Measurements from ENCODE around the gene SRRM5.
"Not testable (repeated sequence)": the region's sequence is repeated elsewhere in the genome, so short reads cannot be mapped to it uniquely, and the experiment has no call there.

SRRM5 gene

DNA sequence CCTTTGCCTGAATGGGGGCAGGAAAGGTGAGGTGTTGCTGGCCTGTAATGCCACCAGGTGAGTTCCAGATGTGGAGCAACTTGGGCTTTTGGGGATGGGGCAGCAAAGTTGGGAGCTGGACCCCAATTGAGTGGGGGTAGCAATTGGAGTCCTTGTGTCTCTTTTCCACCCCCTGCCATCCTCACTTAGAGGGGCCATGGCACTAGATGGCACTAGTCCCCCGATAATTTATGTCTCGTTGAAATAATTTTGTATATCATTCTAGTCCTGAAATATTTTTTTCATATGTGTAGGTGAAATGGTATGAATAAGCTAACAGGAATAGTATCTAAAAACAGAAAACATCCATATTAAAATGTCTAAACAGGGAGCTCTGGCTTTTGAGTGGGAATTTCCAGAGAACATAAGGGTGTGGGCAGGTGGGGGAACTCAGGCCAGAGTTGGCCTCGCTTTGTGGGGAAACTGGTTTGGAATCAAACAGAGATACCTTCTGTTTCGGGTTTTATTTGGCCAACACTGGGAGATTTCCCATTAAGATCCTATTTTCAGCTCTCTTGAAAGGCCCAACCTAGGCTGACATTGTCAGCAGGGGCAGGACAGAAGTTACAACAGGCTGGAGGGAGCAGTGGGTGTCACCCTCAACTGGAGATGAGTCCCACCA lies 12.1 kb upstream of the SRRM5 start:
- Histone ChIP-seq H3K4me3 (ENCODE audit: low read depth in 1 of 2, low read length in 2 of 2) (no peak overlapping the region), H3K27me3 (ENCODE audit: low read depth, low read length) (no peaks in the 10 kb centered on the region), H3K4me1 (ENCODE audit: control insufficient read depth in 1 of 2, insufficient read depth in 2 of 2, low read length in 2 of 2) (peaks cover 7 to 21% of the 10 kb centered on the region in 2 donors), H3K36me3 (ENCODE audit: control insufficient read depth in 1 of 2, insufficient read depth in 2 of 2, low read length in 2 of 2) (peaks cover 13 to 32% of the 10 kb centered on the region in 2 donors), H3K27ac (ENCODE audit: low read length) (no peak overlapping the region), H3K9me3 (ENCODE audit: control insufficient read depth in 1 of 2, low read length in 2 of 2) (no peaks in the 10 kb centered on the region)

DNA sequence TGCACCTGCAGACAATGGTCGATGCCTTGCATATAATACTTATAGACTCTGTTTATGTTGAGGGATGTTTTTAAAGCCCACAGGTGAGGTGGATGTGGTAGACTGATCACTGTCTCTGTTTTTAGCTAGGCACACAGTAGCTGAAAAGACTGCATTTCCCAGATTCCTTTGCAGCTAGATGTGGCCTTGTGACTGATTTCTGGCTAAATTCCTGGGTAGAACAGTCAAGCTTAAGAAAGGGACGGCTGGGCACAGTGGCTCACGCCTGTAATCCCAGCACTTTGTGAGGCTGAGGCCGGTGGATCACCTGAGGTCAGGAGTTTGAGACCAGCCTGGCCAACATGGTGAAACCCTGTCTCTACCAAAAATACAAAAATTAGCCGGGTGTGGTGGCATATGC lies 11.6 kb upstream of the SRRM5 start:
- Histone ChIP-seq H3K4me1 (ENCODE audit: control insufficient read depth in 1 of 2, insufficient read depth in 2 of 2, low read length in 2 of 2) (peaks cover 7 to 18% of the 10 kb centered on the region in 2 donors), H3K36me3 (ENCODE audit: control insufficient read depth in 1 of 2, insufficient read depth in 2 of 2, low read length in 2 of 2) (peaks cover 13 to 32% of the 10 kb centered on the region in 2 donors)
- not testable (repeated sequence) for H3K4me3 ChIP-seq (ENCODE audit: low read depth in 1 of 2, low read length in 2 of 2); H3K9me3 ChIP-seq (ENCODE audit: control insufficient read depth in 1 of 2, low read length in 2 of 2); H3K27ac ChIP-seq (ENCODE audit: low read length); H3K27me3 ChIP-seq (ENCODE audit: low read depth, low read length)

DNA sequence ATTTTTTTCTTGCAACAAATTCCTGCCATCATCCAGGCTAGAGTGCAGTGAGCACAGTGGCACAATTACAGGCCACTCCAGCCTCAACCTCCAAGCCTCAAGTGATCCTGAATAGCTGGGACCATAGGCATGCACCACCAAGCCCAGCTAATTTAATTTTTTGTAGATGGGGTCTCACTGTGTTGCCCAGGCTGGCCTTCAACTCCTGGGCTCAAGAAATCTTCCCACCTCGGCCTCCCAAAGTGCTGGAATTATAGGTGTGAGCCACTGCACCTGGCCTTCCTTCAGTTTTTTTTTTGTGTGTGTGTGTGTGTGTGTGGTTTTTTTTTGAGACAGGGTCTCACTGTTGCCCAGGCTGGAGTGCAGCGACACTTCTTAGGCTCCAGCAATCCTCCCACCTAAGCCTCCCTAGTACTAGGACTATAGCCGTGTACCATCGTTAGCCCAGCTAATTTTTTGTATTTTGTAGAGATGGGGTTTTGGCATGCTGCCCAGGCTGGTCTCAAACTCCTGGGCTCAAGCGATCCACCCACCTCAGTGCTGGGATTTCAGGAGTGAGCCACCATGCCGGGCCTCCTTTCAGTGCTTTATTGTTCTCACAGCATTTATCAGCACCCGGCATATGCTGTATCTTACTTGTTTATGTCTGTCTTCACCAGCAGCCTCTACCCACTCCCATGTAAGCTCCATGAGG lies 5.9 kb upstream of the SRRM5 start:
- no peak overlapping the region for H3K4me3 ChIP-seq (ENCODE audit: low read depth in 1 of 2, low read length in 2 of 2)
- H3K27ac ChIP-seq (ENCODE audit: low read length), result no peak overlapping the region
- no peaks in the 10 kb centered on the region for H3K9me3 ChIP-seq (ENCODE audit: control insufficient read depth in 1 of 2, low read length in 2 of 2)
- H3K4me1 ChIP-seq (ENCODE audit: control insufficient read depth in 1 of 2, insufficient read depth in 2 of 2, low read length in 2 of 2), result no peaks in the 10 kb centered on the region
- H3K36me3 ChIP-seq (ENCODE audit: control insufficient read depth in 1 of 2, insufficient read depth in 2 of 2, low read length in 2 of 2), result peaks cover 6 to 16% of the 10 kb centered on the region in 2 donors
- no peaks in the 10 kb centered on the region for H3K27me3 ChIP-seq (ENCODE audit: low read depth, low read length)

DNA sequence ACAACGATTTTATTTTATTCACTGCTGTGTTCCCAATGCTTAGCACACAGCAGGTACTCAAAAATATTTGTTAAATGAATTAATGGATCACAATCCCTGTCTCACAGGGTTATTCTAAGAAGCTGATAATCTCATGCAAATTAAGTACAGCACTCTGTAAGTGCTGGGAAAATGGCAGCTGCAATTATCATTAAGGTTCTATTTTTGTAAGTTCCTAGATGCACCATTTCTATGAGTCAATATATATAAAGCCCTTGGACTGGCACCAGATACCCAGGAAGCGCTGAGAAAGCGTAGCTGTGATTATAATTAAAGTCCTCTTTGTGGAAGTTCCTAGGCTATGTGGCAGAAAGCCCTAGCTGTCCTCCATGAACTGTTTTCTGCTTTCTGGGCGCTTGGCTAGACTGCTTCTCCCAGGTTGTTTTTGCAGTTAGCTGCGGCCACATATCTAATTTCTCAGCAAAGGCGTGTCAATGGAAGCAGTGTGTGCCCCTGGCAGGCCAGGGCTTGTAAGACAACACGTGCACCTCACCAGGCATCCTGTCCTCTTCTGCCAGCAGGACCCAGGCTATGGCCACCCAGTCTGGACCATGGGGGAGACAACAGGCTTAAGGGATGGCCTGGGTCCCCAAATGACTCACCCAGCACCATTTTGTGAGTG lies 5.2 kb upstream of the SRRM5 start:
- no peaks in the 10 kb centered on the region for H3K9me3 ChIP-seq (ENCODE audit: control insufficient read depth in 1 of 2, low read length in 2 of 2)
- no peak overlapping the region for H3K27ac ChIP-seq (ENCODE audit: low read length)
- H3K36me3 ChIP-seq (ENCODE audit: control insufficient read depth in 1 of 2, insufficient read depth in 2 of 2, low read length in 2 of 2), result peaks cover 6 to 12% of the 10 kb centered on the region in 2 donors
- no peaks in the 10 kb centered on the region for H3K4me1 ChIP-seq (ENCODE audit: control insufficient read depth in 1 of 2, insufficient read depth in 2 of 2, low read length in 2 of 2)
- H3K27me3 ChIP-seq (ENCODE audit: low read depth, low read length), result no peaks in the 10 kb centered on the region
- no peak overlapping the region for H3K4me3 ChIP-seq (ENCODE audit: low read depth in 1 of 2, low read length in 2 of 2)

DNA sequence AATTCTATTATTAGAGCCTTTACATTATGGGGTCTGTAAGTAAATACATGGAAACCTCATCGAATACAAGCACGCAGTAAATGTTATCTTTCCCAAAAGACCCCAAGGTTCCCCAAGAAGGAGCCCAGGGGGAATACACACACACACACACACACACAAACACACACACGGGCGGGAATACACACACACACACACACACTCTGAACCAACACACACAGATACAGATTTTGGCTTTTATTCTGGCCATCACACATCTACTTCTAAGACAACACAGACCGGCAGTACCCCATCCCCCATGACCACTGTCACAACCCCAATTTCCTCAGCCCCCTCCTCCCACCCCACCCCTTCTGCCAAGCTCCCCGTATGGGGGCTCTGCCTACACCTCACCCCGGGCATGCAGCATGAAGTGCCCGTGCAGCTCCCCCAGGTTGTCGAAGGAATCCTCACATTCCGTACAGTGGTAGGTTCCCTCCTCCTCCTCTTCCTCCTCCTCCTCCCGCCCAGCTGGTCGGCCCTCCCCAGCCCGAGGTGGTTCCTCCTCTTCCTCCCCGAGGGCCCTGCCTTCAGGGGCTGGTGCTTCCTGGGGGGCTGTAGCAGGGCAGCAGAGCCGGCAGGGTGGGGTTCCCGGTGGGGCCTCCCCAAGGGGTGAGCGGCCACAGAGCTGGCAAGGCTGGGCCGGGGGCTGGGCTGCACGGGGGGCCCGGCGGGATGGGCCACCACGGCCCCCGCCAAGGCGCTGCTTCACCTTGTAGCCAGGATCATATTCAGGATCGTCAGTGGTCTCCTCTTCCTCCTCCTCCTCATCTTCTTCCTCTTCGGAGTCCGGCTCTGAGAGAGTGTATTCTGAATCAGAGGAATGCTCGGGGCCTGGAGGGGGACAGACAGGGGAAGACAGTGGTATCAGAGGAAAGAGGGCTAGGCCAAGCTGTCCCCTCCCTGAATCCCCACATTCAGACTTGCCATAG lies 4.4 kb upstream of the SRRM5 start:
- no peaks in the 10 kb centered on the region for H3K27me3 ChIP-seq (ENCODE audit: low read depth, low read length)
- H3K27ac ChIP-seq (ENCODE audit: low read length), result no peak overlapping the region
- H3K9me3 ChIP-seq (ENCODE audit: control insufficient read depth in 1 of 2, low read length in 2 of 2), result no peaks in the 10 kb centered on the region
- H3K4me3 ChIP-seq (ENCODE audit: low read depth in 1 of 2, low read length in 2 of 2), result no peak overlapping the region
- H3K36me3 ChIP-seq (ENCODE audit: control insufficient read depth in 1 of 2, insufficient read depth in 2 of 2, low read length in 2 of 2), result peaks cover 7 to 17% of the 10 kb centered on the region in 2 donors
- no peaks in the 10 kb centered on the region for H3K4me1 ChIP-seq (ENCODE audit: control insufficient read depth in 1 of 2, insufficient read depth in 2 of 2, low read length in 2 of 2)

DNA sequence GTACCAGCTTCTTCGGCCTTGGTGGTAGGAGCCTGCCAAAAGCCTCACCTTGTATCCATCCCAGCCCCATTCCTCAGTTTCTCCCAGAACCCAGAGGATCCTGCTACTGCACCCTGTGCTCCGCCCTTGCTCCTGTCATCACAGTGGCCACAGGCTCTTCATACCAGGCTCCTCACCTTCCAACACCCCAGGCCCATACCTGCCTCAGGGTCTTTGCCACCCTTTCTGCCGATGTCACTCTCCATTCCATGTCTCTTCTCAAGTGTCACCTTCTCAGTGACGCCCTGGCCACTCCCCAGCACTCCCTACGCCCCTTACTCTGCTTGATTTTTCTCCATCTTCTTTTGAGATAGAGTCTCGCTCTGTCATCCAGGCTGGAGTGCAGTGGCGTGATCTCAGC lies 2.0 kb upstream of the SRRM5 start:
- Histone ChIP-seq H3K27me3 (ENCODE audit: low read depth, low read length) (no peaks in the 10 kb centered on the region), H3K9me3 (ENCODE audit: control insufficient read depth in 1 of 2, low read length in 2 of 2) (no peaks in the 10 kb centered on the region), H3K4me1 (ENCODE audit: control insufficient read depth in 1 of 2, insufficient read depth in 2 of 2, low read length in 2 of 2) (no peaks in the 10 kb centered on the region), H3K36me3 (ENCODE audit: control insufficient read depth in 1 of 2, insufficient read depth in 2 of 2, low read length in 2 of 2) (peaks cover 19 to 36% of the 10 kb centered on the region in 2 donors), H3K4me3 (ENCODE audit: low read depth in 1 of 2, low read length in 2 of 2) (no peak overlapping the region), H3K27ac (ENCODE audit: low read length) (no peak overlapping the region)

DNA sequence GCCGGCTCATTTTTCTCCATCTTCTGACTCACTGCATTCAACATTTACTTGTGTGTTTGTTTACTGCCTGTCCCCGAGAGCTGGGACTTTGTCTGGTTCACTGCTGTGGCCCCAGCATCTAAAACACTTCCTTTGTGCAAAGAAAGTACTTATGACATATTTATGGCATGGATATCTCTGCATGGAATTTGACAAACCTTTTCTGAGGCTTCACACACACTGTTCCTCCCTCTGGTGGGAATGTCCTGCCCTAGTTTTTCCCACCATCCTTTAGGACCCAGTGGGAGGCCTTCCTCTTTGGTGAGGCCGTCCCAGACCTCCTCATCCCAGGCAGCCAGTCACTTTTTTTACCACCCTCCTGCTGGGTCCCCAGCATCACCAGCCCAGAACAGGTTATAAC lies 1.4 kb upstream of the SRRM5 start:
- H3K4me1 ChIP-seq (ENCODE audit: control insufficient read depth in 1 of 2, insufficient read depth in 2 of 2, low read length in 2 of 2), result no peaks in the 10 kb centered on the region
- no peaks in the 10 kb centered on the region for H3K27me3 ChIP-seq (ENCODE audit: low read depth, low read length)
- H3K4me3 ChIP-seq (ENCODE audit: low read depth in 1 of 2, low read length in 2 of 2), result no peak overlapping the region
- H3K36me3 ChIP-seq (ENCODE audit: control insufficient read depth in 1 of 2, insufficient read depth in 2 of 2, low read length in 2 of 2), result peaks cover 19 to 36% of the 10 kb centered on the region in 2 donors
- no peak overlapping the region for H3K27ac ChIP-seq (ENCODE audit: low read length)
- H3K9me3 ChIP-seq (ENCODE audit: control insufficient read depth in 1 of 2, low read length in 2 of 2), result no peaks in the 10 kb centered on the region

DNA sequence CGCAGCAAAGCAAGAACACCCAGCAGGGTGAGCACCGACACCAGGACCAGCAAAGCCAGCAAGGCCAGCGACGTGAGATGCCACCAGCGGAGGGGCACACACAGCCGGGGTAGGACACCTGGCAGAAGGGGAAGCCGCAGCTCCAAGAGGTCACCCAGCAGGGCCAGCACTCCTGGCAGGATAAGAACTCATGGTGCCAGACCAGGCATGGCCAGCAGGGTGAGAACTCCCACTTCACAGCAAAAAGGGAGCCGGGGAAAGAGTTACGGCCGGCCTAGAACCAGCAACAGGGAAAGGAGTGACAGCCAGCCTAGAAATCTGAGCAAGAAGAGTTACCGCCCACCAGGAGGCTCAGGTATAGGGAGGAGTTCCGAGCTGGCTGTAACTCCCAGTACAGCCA lies 486 bp downstream of the SRRM5 start:
- Histone ChIP-seq H3K36me3 (ENCODE audit: control insufficient read depth in 1 of 2, insufficient read depth in 2 of 2, low read length in 2 of 2) (peaks cover 12 to 36% of the 10 kb centered on the region in 2 donors), H3K4me3 (ENCODE audit: low read depth in 1 of 2, low read length in 2 of 2) (no peak overlapping the region), H3K27ac (ENCODE audit: low read length) (no peak overlapping the region), H3K9me3 (ENCODE audit: control insufficient read depth in 1 of 2, low read length in 2 of 2) (no peaks in the 10 kb centered on the region), H3K4me1 (ENCODE audit: control insufficient read depth in 1 of 2, insufficient read depth in 2 of 2, low read length in 2 of 2) (no peaks in the 10 kb centered on the region), H3K27me3 (ENCODE audit: low read depth, low read length) (no peaks in the 10 kb centered on the region)

DNA sequence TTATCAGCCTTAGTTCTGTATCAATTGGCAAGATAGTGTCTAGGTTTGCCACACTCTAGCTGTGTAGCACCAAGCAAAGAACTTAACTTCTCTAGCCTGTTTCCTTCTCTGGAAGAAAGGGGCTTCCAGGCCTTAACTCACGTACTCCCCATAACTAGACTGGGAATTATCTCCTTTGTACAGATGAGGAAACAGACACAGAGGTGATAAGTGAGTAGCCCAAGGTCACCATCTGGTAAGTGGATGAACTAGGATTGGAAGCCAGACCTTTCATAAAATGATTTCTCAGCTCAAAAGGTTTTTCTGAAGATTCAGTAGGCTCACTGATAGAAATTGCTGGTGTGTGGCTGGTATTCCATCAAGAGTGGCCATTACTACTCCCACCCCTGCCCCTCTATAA lies 4.4 kb downstream of the SRRM5 start:
- H3K27ac ChIP-seq (ENCODE audit: low read length), result no peak overlapping the region
- no peaks in the 10 kb centered on the region for H3K9me3 ChIP-seq (ENCODE audit: control insufficient read depth in 1 of 2, low read length in 2 of 2)

DNA sequence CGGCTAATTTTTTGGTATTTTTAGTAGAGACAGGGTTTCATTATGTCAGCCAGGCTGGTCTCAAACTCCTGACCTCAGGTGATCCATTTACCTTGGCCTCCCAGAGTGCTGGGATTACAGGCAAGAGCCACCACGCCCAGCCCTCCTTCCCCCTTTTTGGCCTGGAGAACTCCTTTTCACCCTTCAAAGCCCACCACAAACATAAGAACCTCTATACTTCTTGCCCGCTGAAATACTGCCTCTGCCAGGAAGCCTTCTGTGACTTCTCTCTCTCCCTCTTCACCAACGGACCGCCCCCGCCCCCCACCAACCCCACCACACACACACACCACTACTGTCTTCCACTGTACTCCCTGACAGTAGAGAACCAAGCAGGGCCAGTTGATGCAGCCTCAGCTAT lies 5.1 kb downstream of the SRRM5 start:
- no peak overlapping the region for H3K4me3 ChIP-seq (ENCODE audit: low read depth in 1 of 2, low read length in 2 of 2)
- H3K27me3 ChIP-seq (ENCODE audit: low read depth, low read length), result no peaks in the 10 kb centered on the region
- peaks cover 0 to 15% of the 10 kb centered on the region in 2 donors for H3K4me1 ChIP-seq (ENCODE audit: control insufficient read depth in 1 of 2, insufficient read depth in 2 of 2, low read length in 2 of 2)

More for the DNA sequence above, 4.4 kb downstream of the SRRM5 start:
- no peak overlapping the region for H3K4me3 ChIP-seq (ENCODE audit: low read depth in 1 of 2, low read length in 2 of 2)
- peaks cover 0 to 15% of the 10 kb centered on the region in 2 donors for H3K4me1 ChIP-seq (ENCODE audit: control insufficient read depth in 1 of 2, insufficient read depth in 2 of 2, low read length in 2 of 2)
- peaks cover 12 to 29% of the 10 kb centered on the region in 2 donors for H3K36me3 ChIP-seq (ENCODE audit: control insufficient read depth in 1 of 2, insufficient read depth in 2 of 2, low read length in 2 of 2)
- H3K27me3 ChIP-seq (ENCODE audit: low read depth, low read length), result no peaks in the 10 kb centered on the region

DNA sequence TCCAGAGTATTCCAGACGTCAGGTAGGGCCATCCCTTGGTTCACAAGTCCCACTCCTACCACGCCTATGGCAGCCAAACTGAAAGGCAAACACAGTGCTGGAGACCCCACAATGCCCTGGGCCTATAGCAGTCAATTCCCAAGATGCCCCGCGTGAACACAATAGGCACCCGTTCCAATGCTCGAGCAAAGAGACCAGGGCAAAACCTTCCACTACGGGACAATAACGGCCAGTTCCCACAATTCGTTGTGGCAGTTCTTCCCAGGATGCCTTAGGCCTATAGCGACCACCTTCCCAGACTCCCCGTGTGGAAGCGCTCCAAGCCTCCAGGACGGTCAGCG lies 7.0 kb downstream of the SRRM5 start:
- H3K9me3 ChIP-seq (ENCODE audit: control insufficient read depth in 1 of 2, low read length in 2 of 2), result no peaks in the 10 kb centered on the region
- peak overlapping the region; percentile 80 for H3K27ac ChIP-seq (ENCODE audit: low read length)
- peak overlapping the region; percentile 80 to 91 for H3K4me3 ChIP-seq (ENCODE audit: low read depth in 1 of 2, low read length in 2 of 2)
- H3K4me1 ChIP-seq (ENCODE audit: control insufficient read depth in 1 of 2, insufficient read depth in 2 of 2, low read length in 2 of 2), result peaks cover 0 to 15% of the 10 kb centered on the region in 2 donors
- H3K36me3 ChIP-seq (ENCODE audit: control insufficient read depth in 1 of 2, insufficient read depth in 2 of 2, low read length in 2 of 2), result peaks cover 3 to 5% of the 10 kb centered on the region in 2 donors
- H3K27me3 ChIP-seq (ENCODE audit: low read depth, low read length), result no peaks in the 10 kb centered on the region

More for the DNA sequence above, 5.1 kb downstream of the SRRM5 start:
- Histone ChIP-seq H3K9me3 (ENCODE audit: control insufficient read depth in 1 of 2, low read length in 2 of 2) (no peaks in the 10 kb centered on the region), H3K27ac (ENCODE audit: low read length) (no peak overlapping the region), H3K36me3 (ENCODE audit: control insufficient read depth in 1 of 2, insufficient read depth in 2 of 2, low read length in 2 of 2) (peaks cover 12 to 25% of the 10 kb centered on the region in 2 donors)

Data from muscle layer of duodenum (tissue), 2 donors.